Ishikawa (cell line): Measurements from ENCODE around the gene SMYD3.

ENCODE experiments used
- CEBPB ChIP-seq: IDR thresholded peaks from 2 replicates; pipeline ENCODE4 v1.6.1; 2012
- CREB1 ChIP-seq: IDR thresholded peaks from 2 replicates; pipeline ENCODE4 v1.6.1; 2012; ENCODE audit warnings: low read depth
- EGR1 ChIP-seq: IDR thresholded peaks from 2 replicates; pipeline ENCODE4 v1.6.1; 2012
- EP300 ChIP-seq: IDR thresholded peaks from 2 replicates; pipeline ENCODE4 v1.6.1; 2012; ENCODE audit warnings: borderline replicate concordance
- FOXM1 ChIP-seq: IDR thresholded peaks from 2 replicates; pipeline ENCODE4 v1.6.1; 2012; ENCODE audit warnings: low read depth, borderline replicate concordance
- MAX ChIP-seq: IDR thresholded peaks from 2 replicates; pipeline ENCODE4 v1.6.1; 2012
- NFIC ChIP-seq: IDR thresholded peaks from 2 replicates; pipeline ENCODE4 v1.6.1; 2012
- RAD21 ChIP-seq: IDR thresholded peaks from 2 replicates; pipeline ENCODE4 v1.6.1; 2012; ENCODE audit warnings: low read depth
- TAF1 ChIP-seq: IDR thresholded peaks from 2 replicates; pipeline ENCODE4 v1.6.1; 2012; ENCODE audit warnings: low read depth, mild to moderate bottlenecking
- TCF12 ChIP-seq: IDR thresholded peaks from 2 replicates; pipeline ENCODE4 v1.6.1; 2012; ENCODE audit warnings: low read depth
- TEAD4 ChIP-seq: IDR thresholded peaks from 2 replicates; pipeline ENCODE4 v1.6.1; 2012
- YY1 ChIP-seq: IDR thresholded peaks from 2 replicates; pipeline ENCODE4 v1.6.1; 2012; ENCODE audit warnings: low read depth
- ZBTB7A ChIP-seq: IDR thresholded peaks from 2 replicates; pipeline ENCODE4 v1.6.1; 2012; ENCODE audit warnings: low read depth
- TF ChIP-seq, protein P1 (sequence below): IDR thresholded peaks from 2 replicates; pipeline ENCODE4 v1.6.1; 2012
- TF ChIP-seq, protein P2 (sequence below): IDR thresholded peaks from 2 replicates; pipeline ENCODE4 v1.6.1; 2012; ENCODE audit warnings: low read depth, mild to moderate bottlenecking

The SMYD3 gene

DNA sequence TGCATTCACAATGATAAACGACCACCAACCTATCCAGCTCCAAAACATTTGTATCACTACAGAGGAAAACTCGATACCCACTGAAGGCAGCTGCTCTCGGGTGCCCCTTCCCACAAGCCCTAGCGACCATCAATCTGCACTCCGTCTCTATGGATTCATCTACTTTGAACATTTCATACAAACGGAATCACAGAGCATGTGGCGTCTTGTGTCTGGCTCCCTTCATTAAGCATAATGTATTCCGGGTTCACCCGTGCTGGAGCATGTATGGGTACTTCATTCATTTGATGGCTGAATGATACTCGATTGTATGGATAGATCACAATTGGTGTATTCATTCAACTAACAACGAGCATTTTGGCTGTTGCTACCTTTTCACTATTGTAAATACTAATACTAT lies 340.2 kb downstream of the SMYD3 start:
- TF ChIP-seq CEBPB, result no peak
- TF ChIP-seq, protein P1, sequence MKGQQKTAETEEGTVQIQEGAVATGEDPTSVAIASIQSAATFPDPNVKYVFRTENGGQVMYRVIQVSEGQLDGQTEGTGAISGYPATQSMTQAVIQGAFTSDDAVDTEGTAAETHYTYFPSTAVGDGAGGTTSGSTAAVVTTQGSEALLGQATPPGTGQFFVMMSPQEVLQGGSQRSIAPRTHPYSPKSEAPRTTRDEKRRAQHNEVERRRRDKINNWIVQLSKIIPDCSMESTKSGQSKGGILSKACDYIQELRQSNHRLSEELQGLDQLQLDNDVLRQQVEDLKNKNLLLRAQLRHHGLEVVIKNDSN, result no peak
- no peak for TF ChIP-seq FOXM1
- no peak for TF ChIP-seq YY1
- no peak for TF ChIP-seq MAX
- TF ChIP-seq ZBTB7A, result no peak
- no peak for TF ChIP-seq TEAD4

DNA sequence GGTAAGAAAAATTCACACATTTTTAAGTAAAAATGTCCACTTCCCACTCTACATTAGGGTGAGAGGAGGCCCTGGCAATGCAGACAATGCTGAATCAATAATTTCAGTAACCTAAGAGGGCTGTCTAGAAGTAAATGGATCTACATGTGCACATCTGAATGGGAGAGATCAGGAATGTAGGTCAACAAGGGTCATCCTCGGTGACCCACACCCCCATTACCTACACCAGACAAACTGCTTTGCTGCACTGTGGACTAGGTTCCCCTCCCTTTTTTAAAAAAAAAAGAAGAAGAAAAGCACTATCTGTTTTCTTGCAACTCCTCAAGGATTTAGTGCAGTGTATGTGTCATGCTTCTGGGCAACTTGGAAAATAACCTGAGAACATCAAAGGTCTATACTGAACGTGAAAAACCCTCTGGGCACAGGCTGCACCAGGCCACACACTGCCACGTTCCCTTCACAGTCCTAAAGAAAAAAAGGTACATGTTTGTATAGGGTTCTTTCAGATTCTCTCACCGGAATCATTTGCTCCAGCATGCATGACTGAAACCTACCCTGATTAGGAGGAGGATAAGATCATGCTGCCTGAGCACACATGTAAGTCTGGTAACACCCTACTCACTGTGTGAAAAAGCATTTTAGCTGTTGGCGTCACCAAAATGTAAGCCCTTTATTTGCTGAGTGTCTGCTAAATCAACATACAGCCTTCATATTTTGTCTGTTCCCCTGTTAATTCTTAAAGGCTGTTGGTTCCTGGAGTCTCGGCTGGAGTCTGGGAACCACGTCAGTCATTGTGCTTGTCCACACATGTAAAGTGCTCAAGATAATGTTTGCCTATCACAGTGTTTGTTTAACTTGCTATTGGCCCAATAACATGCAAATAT lies 341.0 kb downstream of the SMYD3 start:
- TF ChIP-seq, protein P2, sequence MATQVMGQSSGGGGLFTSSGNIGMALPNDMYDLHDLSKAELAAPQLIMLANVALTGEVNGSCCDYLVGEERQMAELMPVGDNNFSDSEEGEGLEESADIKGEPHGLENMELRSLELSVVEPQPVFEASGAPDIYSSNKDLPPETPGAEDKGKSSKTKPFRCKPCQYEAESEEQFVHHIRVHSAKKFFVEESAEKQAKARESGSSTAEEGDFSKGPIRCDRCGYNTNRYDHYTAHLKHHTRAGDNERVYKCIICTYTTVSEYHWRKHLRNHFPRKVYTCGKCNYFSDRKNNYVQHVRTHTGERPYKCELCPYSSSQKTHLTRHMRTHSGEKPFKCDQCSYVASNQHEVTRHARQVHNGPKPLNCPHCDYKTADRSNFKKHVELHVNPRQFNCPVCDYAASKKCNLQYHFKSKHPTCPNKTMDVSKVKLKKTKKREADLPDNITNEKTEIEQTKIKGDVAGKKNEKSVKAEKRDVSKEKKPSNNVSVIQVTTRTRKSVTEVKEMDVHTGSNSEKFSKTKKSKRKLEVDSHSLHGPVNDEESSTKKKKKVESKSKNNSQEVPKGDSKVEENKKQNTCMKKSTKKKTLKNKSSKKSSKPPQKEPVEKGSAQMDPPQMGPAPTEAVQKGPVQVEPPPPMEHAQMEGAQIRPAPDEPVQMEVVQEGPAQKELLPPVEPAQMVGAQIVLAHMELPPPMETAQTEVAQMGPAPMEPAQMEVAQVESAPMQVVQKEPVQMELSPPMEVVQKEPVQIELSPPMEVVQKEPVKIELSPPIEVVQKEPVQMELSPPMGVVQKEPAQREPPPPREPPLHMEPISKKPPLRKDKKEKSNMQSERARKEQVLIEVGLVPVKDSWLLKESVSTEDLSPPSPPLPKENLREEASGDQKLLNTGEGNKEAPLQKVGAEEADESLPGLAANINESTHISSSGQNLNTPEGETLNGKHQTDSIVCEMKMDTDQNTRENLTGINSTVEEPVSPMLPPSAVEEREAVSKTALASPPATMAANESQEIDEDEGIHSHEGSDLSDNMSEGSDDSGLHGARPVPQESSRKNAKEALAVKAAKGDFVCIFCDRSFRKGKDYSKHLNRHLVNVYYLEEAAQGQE, result no peak
- no peak for TF ChIP-seq CREB1
- TF ChIP-seq YY1, result no peak
- TF ChIP-seq RAD21, result no peak

- TF ChIP-seq EP300 (no peak), MAX (no peak), RAD21 (no peak), CREB1 (no peak), ZBTB7A (no peak), TAF1 (no peak), NFIC (no peak)
- TF ChIP-seq, protein P1, result no peak
- TF ChIP-seq, protein P2, result no peak
These were observed 342.3 kb downstream of the SMYD3 start for GRCh38 chr1:246164764-246165163.

GRCh38 chr1:246162560-246162959 lies 344.5 kb downstream of the SMYD3 start:
- no peak for TF ChIP-seq CREB1
- TF ChIP-seq YY1, result no peak
- no peak for TF ChIP-seq ZBTB7A
- no peak for TF ChIP-seq EGR1
- TF ChIP-seq, protein P1, result no peak
- TF ChIP-seq RAD21, result no peak
- no peak for TF ChIP-seq TAF1
- no peak for TF ChIP-seq FOXM1

GRCh38 chr1:246161626-246162025 lies 345.5 kb downstream of the SMYD3 start:
- TF ChIP-seq TEAD4, result no peak
- no peak for TF ChIP-seq NFIC
- TF ChIP-seq, protein P1, result no peak
- TF ChIP-seq CREB1, result no peak
- TF ChIP-seq RAD21, result no peak
- no peak for TF ChIP-seq TCF12
- TF ChIP-seq EGR1, result no peak
- no peak for TF ChIP-seq YY1
- TF ChIP-seq FOXM1, result no peak
- TF ChIP-seq, protein P2, result no peak
- TF ChIP-seq EP300, result no peak
- TF ChIP-seq ZBTB7A, result no peak
- no peak for TF ChIP-seq MAX
- no peak for TF ChIP-seq TAF1
- no peak for TF ChIP-seq CEBPB
